HepG2 (cell line): ENCODE measurements around the gene RSPH9. TPM values are rescaled to one million over a fixed set of nuclear protein-coding genes. Genes with fewer than 3 reads are reported as not detected.

ENCODE experiments used
- AGO1 ChIP-seq: fragments of 200-400 bp; formaldehyde crosslinking; IDR thresholded peaks from 2 replicates; pipeline ENCODE4 v1.6.1; 2017; ENCODE audit warnings: mild to moderate bottlenecking, low read depth, low read length, moderate library complexity; ENCODE audit not compliant: poor library complexity, severe bottlenecking
- GATAD1 ChIP-seq: IDR thresholded peaks from 2 replicates; pipeline ENCODE4 v1.6.1; 2016; ENCODE audit warnings: missing genetic modification reagents, missing compliant biosample characterization
- JARID2 ChIP-seq: sonication (generic); formaldehyde crosslinking; IDR thresholded peaks from 2 replicates; pipeline ENCODE4 v1.8.1; 2023; ENCODE audit warnings: missing genetic modification reagents, inconsistent platforms; ENCODE audit not compliant: insufficient replicate concordance
- KAT7 ChIP-seq: IDR thresholded peaks from 2 replicates; pipeline ENCODE4 v1.6.1; 2018; ENCODE audit warnings: borderline replicate concordance, missing compliant biosample characterization
- KDM2A ChIP-seq: sonication (generic); formaldehyde crosslinking; IDR thresholded peaks from 2 replicates; pipeline ENCODE4 v1.4.0; 2020; ENCODE audit warnings: low read depth, missing genetic modification reagents, borderline replicate concordance
- MXD3 ChIP-seq: IDR thresholded peaks from 2 replicates; pipeline ENCODE4 v1.6.1; 2016; ENCODE audit warnings: mild to moderate bottlenecking, missing biosample characterization, missing genetic modification reagents
- PATZ1 ChIP-seq: sonication (generic); formaldehyde crosslinking; IDR thresholded peaks from 2 replicates; pipeline ENCODE4 v1.4.0; 2020; ENCODE audit warnings: missing genetic modification reagents
- RBM39 ChIP-seq: fragments of 200-400 bp; formaldehyde crosslinking; IDR thresholded peaks from one replicate; pipeline ENCODE4 v1.6.1; 2018; ENCODE audit warnings: antibody characterized with exemption, mild to moderate bottlenecking, low read depth, low read length; ENCODE audit not compliant: poor library complexity, severe bottlenecking
- RXRB ChIP-seq: IDR thresholded peaks from 2 replicates; pipeline ENCODE4 v1.6.1; 2016; ENCODE audit warnings: borderline replicate concordance, missing genetic modification reagents, missing compliant biosample characterization
- SNRNP70 ChIP-seq: fragments of 200-400 bp; formaldehyde crosslinking; IDR thresholded peaks from 2 replicates; pipeline ENCODE4 v1.6.1; 2017; ENCODE audit warnings: mild to moderate bottlenecking, low read depth, low read length, moderate library complexity
- SP140L ChIP-seq: sonication (generic); formaldehyde crosslinking; IDR thresholded peaks from 2 replicates; pipeline ENCODE4 v1.4.0; 2020; ENCODE audit warnings: missing genetic modification reagents, borderline replicate concordance
- ZBTB38 ChIP-seq: sonication (generic); formaldehyde crosslinking; IDR thresholded peaks from 2 replicates; pipeline ENCODE4 v1.5.1; 2020; ENCODE audit warnings: mild to moderate bottlenecking, missing genetic modification reagents
- ZBTB46 ChIP-seq: sonication (generic); formaldehyde crosslinking; IDR thresholded peaks from 2 replicates; pipeline ENCODE4 v1.4.0; 2020; ENCODE audit warnings: mild to moderate bottlenecking, missing genetic modification reagents, borderline replicate concordance
- ZNF136 ChIP-seq: sonication (generic); formaldehyde crosslinking; IDR thresholded peaks from 2 replicates; pipeline ENCODE4 v1.8.1; 2022; ENCODE audit warnings: low read depth, mild to moderate bottlenecking, moderate library complexity, missing genetic modification reagents
- ZNF205 ChIP-seq: IDR thresholded peaks from 2 replicates; pipeline ENCODE4 v1.6.1; 2018; ENCODE audit warnings: missing biosample characterization, missing genetic modification reagents
- ZNF333 ChIP-seq: sonication (generic); formaldehyde crosslinking; IDR thresholded peaks from 2 replicates; pipeline ENCODE4 v1.4.0; 2020; ENCODE audit warnings: mild to moderate bottlenecking, missing genetic modification reagents, borderline replicate concordance
- ZNF503 ChIP-seq: sonication (generic); formaldehyde crosslinking; IDR thresholded peaks from 2 replicates; pipeline ENCODE4 v1.4.0; 2020; ENCODE audit warnings: missing genetic modification reagents
- ZNF550 ChIP-seq: sonication (generic); formaldehyde crosslinking; IDR thresholded peaks from 2 replicates; pipeline ENCODE4 v1.4.0; 2020; ENCODE audit warnings: mild to moderate bottlenecking, missing genetic modification reagents, borderline replicate concordance
- ZNF790 ChIP-seq: sonication (generic); formaldehyde crosslinking; IDR thresholded peaks from 2 replicates; pipeline ENCODE4 v1.8.0; 2022; ENCODE audit warnings: missing genetic modification reagents, mild to moderate bottlenecking, borderline replicate concordance
- ZSCAN9 ChIP-seq: IDR thresholded peaks from 2 replicates; pipeline ENCODE4 v1.6.1; 2016; ENCODE audit warnings: borderline replicate concordance
- polyA plus RNA-seq, 8 experiments: library from polyadenylated mRNA; depleted of rRNA in 3 of 8; stranded (reverse) in 7 of 8; unstranded in 1 of 8; fragments of >200 nt; fragmentation: Illumina TruSeq in 4 of 8; extraction: Trizol in 4 of 8; gene quantifications; 2 replicates each; pipeline versions ENCODE4 v1.2.1 to v1.2.3, GENCODE V29; 2011 to 2016; ENCODE audit warnings: low read depth in 4 of 8, missing spikeins in 1 of 8, mixed read lengths in 1 of 8; ENCODE audit not compliant: insufficient read depth in 1 of 8
- total RNA-seq, 5 experiments: library from RNA; depleted of rRNA; stranded (reverse); fragments of >200 nt; fragmentation: Illumina TruSeq; extraction: Trizol; gene quantifications; 2 replicates each; pipeline ENCODE4 v1.2.3, GENCODE V29; 2016; ENCODE audit warnings: low read depth in 1 of 5
- TF ChIP-seq, protein P1 (sequence below): IDR thresholded peaks from 2 replicates; pipeline ENCODE4 v1.6.1; 2016; ENCODE audit warnings: control low read depth

Gene RSPH9
- total and polyA plus RNA-seq, 2 of the 13 experiments (the other 11 are each of a cell fraction or from before 2014, with no cell fraction given) = 0.04 TPM; not detected in 1

GRCh38 chr6:43667245-43668150 lies 22.7 kb downstream of the RSPH9 start (continued):
- TF ChIP-seq PATZ1 (peak; percentile 76), JARID2 (CRISPR knock-in tag) (no peak), ZBTB38 (0 out of 2 replicates have a peak, but pooled peaks have one; percentile 26), GATAD1 (CRISPR knock-in tag) (peak; percentile 58; the same call in 1 of the 2 replicates), ZBTB46 (CRISPR knock-in tag) (no peak), ZNF503 (CRISPR knock-in tag) (no peak), KAT7 (0 out of 2 replicates have a peak, but pooled peaks have one; percentile 18), RBM39 (peak; percentile 33), SP140L (CRISPR knock-in tag) (no peak), MXD3 (peak; percentile 67; the same call in 1 of the 2 replicates), ZNF550 (CRISPR knock-in tag) (no peak), RXRB (CRISPR knock-in tag) (0 out of 2 replicates have a peak, but pooled peaks have one; percentile 55), AGO1 (peak; percentile 95), ZNF136 (CRISPR knock-in tag) (peak; percentile 70; the same call in 1 of the 2 replicates), ZNF790 (no peak), ZSCAN9 (0 out of 2 replicates have a peak, but pooled peaks have one; percentile 29), SNRNP70 (no peak), KDM2A (peak; percentile 94), ZNF205 (CRISPR knock-in tag) (no peak; the same call in 1 of the 2 replicates), ZNF333 (CRISPR knock-in tag) (peak; percentile 8; the same call in 1 of the 2 replicates)
- TF ChIP-seq, protein P1, sequence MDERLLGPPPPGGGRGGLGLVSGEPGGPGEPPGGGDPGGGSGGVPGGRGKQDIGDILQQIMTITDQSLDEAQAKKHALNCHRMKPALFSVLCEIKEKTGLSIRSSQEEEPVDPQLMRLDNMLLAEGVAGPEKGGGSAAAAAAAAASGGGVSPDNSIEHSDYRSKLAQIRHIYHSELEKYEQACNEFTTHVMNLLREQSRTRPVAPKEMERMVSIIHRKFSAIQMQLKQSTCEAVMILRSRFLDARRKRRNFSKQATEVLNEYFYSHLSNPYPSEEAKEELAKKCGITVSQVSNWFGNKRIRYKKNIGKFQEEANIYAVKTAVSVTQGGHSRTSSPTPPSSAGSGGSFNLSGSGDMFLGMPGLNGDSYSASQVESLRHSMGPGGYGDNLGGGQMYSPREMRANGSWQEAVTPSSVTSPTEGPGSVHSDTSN (CRISPR knock-in tag) = no peak
